T-helper 1 cell (primary cell): ENCODE measurements around the gene OCA2.
"Not testable (repeated sequence)": the region's sequence is repeated elsewhere in the genome, so short reads cannot be mapped to it uniquely, and the experiment has no call there.

ENCODE experiments used
- DNase-seq, 5 donors: peaks; one replicate each; pipeline ENCODE4 v3.0.0-alpha.2; 2012 to 2020

The OCA2 gene

DNA sequence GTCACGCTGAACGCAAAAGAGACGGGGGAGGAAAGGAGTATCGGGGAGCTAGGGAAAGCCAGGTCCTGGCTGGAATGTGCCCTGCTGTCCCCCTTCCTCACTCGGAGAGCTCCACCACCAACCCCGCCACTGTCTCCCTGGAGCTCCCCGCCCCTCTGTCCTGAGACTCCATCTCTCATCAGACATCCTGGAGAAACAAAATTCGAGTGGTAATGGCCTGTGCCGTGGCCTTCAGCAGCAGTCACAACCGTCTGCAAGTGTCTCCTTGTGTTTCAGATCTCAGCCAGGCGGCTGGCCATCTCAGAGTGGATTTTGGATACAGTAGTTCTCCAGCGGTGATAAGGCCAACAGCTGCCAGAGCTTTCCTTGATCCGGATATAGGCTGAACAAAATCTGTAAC lies 76.9 kb downstream of the OCA2 start:
- no peak for DNase-seq

DNA sequence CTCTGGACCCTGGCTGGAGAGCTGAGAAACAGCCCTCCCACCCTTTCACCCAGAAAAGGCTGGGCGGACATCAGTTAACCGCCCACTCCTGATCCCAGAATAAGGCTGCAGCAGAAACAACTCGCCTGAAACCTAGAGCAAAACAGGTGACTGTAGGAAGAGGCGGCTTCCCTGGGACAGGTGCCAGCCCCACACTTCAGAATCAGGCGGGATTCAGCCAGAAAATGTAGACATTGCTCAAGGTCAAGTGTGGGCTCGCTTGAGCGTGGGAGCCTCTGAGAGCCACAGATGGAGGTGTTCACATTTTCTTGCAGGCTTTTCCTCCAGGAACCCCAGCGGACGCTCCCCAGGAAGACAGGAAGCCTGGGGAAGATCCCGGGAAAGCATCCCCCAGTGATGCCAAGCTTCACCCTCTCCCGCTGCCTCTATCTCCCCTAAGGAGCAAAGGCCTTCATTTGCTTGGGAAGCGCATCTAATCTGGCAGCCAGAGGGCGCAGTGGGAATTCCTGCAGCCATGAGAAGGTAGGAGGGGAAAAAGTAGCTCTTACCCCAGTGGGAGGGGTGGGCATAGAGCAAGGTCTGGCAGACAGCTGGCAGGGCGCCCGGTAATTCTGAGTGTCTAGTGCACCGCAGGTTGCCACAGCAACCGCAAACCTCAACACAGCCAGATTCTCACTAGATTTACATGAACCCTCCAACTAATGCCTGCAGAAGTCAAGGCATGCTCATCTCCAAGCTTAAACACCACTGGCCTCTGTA lies 77.7 kb downstream of the OCA2 start:
- DNase-seq: peak in 1 of 5 donors; percentile 3

DNA sequence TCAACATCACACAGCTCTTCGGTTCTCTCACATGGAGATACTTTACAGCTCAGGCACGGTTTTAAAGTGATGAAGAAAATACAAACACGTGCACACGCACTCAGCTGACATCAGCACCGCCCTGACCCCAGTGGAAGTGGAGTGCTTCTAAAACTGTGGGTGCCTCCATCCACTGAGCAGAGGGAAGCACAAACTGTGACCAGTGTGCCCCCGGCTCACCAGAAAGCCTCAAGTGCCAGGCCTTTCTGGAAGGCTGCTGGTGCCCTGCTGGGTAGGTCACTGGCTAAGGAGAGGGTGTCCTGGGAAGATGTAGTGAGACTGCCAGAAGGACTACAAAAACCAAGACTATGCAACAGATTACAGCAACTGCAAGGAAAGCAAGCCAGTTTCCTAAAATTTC lies 78.5 kb downstream of the OCA2 start:
- no peak for DNase-seq

DNA sequence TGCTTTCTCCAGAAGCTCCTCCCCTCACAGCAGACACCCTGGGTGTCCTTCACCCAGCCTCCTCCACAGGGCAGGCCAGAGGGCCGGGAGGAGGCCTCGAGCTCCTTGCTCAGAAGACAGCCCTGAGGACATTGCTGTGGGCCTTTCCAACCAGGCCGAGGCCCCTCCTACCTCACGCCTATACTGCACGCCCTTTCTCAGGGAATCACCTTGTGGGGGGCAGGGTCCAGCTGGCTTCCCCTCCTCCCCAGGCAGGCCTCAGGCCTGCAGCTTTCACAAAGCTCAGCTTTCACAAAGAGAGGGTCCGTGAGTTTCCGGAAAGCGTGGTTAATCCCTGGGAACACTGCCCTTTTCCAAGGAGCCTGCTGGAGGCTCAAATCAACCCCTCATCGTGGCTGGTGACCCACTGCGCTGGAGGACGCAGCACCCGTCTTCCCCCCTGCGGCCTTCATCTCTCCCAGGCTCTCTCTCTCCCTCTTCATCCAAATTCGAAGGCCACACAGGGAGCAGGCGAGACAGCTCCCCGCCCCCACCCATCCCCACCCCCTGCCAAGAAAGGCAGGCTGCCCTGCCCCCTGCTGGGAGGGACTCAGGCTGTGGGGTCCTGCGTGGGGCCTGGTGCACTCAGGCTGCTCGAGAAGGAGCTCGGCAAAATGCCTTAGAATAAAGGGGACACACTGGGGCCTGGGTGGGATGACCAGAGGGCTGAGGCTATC lies 79.4 kb downstream of the OCA2 start:
- DNase-seq: no peak

DNA sequence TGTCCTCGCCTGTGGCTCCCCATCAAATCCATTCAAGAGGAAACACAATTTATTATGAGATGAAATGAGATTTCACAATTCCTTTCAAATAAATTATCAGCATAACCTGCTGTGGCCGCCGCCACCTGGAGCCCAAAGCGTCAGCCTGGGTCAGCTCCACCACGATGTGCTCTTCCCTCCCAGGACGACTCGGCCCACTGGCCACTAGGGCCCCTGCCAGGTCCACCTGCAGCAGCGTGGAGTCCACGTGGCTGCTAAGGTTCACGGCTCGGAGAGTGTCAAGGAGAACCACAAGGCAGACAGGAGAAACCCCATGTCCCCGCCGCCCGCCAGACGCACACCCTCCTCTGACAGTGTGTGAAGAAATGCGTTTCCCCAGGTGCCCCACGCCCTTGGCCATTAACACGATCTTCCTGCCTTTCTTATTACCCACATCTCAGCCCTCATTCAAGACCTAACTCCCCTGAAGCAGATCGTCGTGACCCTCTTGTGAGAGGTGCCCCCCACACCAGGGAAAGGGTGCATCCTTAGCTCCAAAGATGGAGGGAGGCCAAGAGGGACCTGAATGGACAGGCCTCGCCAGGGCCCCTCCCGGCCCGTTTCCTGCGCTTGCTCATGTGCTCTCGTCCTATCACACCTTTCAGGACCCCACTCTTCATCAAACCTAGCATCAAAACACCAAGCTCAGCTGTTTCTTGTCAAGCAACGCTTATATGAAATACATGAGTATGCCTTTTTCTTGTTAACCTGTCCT lies 80.6 kb downstream of the OCA2 start:
- DNase-seq: no peak

DNA sequence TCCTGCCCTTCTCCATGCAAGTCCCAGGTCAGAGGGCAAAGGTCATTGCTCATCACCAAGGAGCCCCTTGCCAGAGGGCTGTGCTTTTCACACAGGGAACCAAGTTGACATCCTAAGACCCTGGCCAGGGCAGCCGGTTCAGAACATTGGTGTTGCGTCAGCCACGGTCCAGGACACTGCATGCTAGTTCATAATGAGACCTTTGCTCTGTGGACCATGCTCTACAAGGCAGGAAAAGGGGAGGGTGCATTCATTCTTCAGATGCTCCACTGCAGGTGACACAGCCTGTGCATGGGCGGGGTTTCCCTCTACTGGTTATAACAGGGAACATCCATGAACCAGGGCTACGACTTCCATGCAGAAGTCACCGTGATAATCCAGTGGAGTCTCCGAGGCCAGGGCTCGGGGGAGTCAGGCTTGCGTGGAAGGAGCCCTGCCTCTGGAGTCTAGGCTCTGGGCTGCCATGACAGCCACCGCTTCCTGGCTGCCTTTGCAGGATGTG lies 81.6 kb downstream of the OCA2 start:
- no peak for DNase-seq

DNA sequence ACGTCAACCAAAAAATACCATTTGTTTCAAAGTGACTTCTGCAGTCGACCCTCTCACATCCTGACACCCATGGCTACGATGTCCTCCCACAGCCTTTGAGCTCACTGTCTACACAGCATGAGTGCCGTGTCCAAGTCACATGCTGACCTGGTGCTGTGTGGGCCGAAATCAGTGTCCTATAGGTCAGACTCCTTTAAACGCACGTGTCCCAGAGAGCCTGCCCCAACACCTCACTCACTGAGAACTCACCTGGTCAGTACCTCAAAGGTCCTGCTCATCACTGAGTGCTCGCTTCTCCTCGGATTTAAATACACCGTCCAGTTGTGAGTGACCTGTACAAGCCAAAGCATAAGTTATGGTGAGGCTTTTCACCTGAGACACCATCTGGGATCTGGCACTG lies 83.3 kb downstream of the OCA2 start:
- DNase-seq: no peak

DNA sequence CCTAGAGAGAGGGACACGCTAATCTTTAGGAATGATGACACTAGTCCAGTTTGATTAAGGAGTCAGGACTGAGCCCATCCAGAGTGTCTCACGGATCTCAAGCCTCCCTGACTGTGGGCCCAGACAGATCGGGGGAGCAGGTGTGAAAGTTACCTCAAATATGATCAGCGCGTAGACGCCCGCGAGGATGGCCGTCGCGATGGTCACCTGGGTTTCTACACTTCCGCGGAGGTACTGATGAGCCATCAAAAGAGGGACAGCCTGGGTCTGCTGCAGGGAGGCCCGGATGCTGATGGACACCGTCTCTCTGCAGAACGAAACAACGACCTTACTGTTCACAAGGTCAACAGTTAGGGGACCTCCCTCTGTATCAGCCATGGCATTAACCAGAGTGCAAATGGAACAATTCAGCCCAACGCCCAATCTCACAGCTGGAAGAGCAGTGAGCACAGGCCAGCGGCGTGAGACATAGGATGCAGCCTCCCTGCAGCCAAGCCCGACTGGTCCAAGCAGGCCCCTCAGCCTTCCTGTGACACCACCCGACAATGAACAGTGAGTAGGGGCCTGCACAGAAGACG lies 84.4 kb downstream of the OCA2 start:
- no peak for DNase-seq

DNA sequence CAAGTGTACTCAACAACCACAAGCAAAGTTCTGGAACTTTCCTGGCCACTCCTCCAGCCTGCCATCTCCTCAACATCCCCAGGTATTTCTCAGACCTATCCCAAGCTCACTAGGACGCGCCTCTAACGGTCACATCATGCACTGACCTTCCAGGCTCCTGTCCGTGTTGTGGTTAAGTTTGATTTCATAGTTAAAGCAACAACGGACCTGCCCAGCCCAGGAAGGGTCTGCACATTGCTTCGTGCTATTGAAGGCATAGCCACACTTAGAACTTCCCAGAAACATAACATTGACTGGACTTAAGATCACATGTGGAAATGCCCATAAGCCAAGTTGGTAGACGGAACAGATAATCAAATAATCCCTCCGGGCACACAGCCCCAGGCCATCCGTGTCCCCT lies 85.1 kb downstream of the OCA2 start:
- DNase-seq: no peak

DNA sequence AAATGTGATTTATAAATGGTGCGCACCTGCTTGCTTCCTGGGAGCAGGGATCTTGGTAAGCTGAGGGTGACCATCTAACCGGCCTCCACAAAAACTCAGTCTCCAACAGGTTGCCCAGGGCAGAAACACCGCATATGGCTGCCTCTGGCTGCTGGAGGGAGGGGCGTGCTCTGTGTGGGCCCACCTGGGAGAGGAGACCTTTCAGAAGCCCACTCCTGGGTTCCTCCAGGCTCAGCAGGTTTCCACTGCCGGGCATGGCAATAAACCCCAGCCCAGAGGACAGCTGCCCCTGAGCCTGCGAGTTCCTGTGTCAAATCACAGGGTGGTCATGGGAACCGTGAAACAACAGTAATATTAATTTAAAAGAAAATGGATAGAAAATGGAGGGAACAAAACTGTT lies 85.6 kb downstream of the OCA2 start:
- no peak for DNase-seq

DNA sequence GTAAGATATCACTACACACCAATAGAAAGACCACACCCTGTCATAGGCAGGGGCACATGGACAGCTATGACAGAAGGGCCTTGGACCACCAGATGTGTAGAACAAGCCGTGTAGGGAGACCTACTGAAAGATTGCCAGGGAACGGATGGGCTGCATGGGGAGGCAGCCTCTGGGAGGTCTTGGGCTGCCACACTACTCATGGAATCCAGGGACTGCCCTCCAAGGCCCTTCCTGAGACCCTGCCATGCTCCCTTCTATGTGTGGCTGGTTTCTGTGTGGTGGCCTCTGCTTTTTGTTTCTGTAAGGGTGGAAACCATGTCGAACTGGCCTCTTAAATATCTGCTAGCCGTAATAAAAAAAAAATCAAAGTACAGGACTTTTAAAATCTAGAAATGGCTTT lies 86.9 kb downstream of the OCA2 start:
- DNase-seq: no peak

DNA sequence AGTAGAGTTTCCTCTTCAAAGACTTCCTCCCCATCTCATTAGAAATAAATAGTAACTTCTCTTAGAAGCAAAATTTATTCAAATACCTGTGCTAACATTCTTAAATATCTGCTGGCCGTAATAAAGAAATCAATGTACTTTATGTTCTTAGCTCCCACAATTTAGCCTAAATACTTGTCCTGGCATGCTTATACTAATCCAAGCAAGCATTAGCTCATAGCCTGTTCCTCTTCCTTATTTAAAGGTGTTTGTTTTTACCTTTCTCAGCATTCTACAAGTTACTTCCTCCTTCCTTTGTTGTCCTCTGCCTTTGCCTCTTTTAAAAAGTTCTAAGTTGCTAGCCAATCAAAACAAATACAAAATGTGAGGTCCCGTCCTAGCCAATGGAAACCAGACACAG lies 90.9 kb downstream of the OCA2 start:
- DNase-seq: not testable (repeated sequence)

DNA sequence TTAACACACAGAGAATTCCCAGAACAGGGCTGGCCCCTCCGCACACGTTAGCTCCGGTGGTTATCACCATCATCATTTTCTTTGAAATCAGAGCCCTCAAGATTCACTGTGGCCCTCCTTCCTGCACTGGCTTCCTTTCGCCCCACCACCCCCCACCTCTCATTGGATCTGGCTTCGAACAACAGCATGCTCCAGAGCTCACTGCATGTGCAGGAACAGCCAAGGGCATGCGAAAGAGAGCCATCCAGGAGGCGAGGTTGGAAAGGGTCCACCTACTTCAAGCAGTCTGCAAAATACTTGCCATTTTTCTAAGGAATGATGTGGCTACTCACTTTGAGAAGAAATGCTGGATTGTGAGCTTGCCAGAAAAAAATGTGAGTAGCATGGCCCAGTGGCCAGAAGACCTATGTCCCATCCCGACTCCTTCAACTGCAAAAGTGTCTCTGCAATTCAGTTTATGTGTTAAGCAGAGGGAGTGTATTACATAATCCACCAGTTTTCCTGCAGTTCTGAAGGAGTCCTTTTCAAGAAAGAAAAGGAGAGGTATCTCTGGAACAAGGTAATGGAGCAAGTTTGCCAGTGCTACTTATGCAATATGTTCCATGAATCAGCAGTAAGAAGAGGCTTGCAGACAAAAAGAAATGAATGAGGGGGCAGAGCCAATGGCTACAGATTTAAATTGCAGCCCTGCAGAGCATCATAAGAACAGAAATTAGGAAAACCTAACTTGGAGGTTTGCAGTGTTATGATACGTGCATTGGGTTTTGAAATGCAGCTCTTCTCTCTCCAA lies 92.8 kb downstream of the OCA2 start:
- DNase-seq: no peak

DNA sequence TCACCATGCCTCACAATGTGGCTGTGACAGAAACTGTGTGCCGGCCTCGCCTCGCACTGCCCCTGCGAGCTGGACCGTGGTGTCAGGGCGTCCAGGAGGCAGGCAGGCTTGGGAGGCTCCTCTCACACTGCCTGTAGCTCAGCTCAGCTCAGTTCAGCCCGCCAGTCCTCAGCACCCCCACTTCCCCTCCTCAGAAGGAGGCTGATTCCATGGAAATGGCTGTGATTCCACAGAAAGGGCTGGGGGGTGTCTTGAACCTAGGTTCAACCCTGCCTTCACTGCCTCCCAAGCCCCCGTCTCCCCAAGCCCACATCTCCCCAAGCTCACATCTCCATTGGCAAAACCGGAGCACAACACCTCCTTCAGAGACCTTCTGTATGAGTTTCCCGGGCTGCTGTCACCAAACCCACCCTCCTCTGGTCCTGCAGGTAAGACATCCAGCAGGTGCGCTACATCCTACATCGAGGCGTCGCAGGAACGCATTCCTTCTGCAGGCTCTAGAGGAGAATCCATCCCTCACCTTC lies 94.0 kb downstream of the OCA2 start:
- no peak for DNase-seq

DNA sequence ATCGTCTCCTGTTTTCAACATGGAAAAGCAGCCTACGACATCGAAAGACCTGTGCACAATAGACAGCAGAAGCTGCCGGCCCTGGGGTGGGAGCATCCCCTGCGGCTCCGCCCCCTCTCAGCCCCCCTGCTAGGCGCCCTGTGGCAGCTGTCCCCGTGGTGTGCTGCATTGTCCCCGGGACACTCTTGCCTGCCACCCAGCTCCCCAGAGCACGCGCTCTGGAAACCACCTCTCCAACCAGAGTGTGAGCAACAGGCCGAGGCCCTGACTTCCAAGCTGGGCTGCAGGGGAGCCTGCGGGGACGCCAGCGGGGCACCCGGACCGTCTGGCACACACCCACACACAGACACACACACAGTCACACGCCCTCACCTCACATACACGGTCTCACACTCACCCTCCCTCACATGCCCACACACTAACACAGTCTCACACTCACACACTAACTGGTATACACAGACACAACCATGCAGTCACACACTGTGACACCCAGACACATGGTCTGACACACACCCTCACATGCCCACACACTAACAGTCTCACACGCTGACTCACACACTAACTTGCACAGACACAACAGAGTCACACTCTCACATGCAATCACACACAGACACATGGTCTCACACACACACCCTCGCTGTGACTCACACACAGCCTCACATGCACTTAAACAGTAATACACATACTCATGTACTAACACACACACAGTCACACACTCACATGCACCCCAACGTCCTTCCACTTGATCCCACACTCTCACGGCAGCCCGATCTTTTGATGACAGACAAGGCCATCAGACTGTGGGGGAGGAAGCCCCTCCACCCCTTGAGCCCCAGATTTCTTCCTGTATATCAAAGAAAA lies 94.7 kb downstream of the OCA2 start:
- no peak for DNase-seq

DNA sequence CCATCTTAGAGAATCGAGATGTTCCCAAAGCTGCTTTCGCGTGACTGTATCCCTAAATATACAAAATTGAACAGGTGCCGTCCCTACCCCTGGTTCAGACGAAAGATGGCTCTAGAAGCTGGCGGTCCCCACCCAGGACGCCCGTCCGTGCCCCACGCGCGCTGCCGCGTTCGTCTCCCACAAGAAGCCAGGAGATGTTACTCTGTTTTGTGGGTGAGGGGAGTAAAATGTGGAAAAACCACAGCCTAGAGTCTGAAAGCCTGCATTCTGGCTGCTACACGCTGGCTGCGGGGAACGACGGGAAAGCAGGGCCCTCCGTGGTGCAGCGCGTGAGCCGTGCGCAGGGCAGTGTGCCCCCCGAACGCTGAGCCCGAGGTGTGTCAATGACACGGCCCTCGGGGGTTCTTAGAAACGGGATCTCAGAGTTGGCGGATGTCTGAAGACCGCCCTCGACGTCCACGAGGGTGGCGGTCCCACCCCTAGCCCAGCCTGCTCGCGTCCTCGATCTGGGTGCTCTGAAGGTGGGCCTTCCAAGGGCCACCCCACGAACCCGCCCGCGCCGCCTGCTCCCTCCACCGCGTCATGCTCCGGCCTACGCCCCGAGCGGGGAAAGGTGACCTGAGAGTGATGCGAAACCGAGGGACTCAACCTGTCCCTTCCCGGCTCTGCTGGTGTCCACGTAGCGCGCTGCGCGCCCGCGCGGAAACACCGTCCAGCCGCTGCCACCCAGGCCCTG lies 95.6 kb downstream of the OCA2 start:
- no peak for DNase-seq

DNA sequence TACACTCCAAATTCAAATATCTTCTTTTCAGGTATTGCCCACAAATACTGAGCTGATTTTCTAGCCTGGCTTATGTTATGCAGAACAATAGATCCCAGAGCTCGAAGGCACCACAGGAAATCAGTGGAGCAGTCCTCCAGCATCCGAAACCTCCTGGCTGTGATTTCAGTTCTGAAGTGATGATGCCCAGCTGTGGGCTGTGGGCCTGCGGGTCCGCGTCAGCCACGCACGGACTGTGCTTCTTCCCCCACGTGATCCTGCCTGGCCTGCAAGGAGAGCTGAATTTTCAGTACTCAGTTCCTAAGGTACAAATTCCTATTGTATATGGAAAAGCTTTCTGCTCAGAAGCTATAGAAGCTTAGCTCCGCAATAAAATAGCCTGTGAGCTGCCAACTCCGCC lies 96.2 kb downstream of the OCA2 start:
- DNase-seq: no peak

DNA sequence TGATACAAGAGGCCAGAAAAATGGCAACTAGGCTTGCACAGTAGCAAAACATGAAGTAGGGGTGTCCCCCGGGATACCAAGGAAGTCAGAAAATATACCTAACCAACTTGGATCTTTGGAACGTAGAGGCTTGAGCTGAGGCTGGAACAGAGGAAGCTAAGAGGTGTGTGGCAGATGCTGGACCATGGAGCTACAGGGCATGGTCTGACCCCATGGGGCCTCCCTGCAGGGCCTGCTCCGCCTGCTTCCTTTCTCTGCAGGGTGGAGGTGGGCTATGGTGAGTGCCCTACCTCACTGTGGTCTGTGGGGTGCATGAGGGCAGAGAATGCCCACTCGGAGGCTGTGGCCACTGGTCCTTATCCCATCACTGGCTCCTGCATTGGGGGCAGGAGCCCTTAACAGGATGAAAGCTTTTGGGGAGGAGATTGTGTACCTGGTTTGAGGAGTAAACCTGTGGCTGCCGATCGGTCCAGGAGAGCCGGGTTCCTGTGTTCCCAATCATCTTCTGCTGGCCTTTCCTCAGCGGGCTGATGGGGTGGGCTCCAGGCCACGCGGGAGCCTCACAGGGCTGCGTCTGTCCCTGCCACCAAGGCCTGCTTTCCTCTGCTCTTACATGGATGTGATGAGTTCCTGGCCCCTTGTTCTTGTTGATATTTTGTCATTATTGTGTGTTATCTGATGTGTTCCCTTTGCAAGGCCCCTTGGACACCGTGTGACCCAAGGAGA lies 96.8 kb downstream of the OCA2 start:
- no peak for DNase-seq

DNA sequence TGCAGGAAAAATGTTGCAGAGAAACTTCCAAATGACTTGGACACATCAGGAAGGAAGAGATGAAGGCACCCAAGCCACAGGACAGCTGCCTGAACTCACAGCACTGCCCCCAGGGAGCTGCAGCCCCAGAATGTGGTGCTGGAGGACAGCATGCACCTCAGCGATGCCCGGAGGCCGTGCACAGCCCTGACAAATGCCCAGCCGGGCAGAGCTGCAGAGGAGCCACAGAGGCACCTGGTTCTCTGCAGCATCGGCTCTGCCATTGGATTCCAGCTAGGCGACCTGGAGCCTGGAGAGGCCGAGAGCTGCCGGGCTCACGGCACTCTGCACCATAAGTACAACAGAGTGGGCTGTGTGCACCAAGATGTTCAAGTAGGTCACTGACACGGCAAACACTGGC lies 97.5 kb downstream of the OCA2 start:
- DNase-seq: no peak
